ENCODE results near the gene ATRIP. TPM values are rescaled to one million over a fixed set of nuclear protein-coding genes. Genes with fewer than 3 reads are reported as not detected.
"Not testable (repeated sequence)": the region's sequence is repeated elsewhere in the genome, so short reads cannot be mapped to it uniquely, and the experiment has no call there.

ATRIP gene
- total RNA-seq, 2 donors from 2014 or later: 3.2 to 8.6 TPM

DNA sequence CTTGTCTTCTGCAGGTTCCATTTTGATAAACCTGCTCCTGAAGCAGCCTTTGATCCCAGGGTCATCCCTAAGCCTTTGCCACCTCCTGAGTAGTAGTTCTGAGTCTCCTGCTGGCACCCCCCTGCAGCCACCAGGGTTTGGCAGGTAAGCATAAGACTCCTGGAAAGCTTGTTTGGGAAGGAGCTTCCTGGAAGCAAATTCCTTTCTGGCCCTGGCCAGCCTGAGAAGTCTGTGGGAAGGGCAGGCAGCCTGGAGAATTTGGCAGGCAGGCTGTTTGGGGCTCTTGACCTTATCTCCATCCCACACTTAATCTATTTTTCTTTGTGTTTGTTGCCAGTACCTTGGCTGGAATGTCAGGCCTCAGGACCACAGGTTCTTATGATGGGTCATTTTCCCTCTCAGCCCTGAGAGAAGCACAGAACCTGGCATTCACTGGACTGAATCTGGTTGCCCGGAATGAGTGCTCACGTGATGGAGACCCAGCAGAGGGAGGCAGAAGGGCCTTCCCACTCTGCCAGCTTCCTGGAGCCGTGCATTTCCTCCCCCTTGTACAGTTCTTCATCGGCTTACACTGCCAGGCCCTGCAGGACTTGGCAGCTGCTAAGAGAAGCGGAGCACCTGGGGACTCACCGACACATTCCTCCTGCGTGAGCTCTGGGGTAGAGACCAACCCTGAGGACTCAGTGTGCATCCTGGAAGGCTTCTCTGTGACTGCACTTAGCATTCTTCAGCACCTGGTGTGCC is 13.4 kb downstream of the ATRIP start:
- Histone ChIP-seq H3K4me3 (no peak overlapping the region), H3K9ac (ENCODE audit: low read depth in 2 of 2, low read length in 2 of 2) (no peak overlapping the region), H3K4me1 (peaks cover 2% of the 10 kb centered on the region), H3K36me3 (peaks cover 5% of the 10 kb centered on the region), H3K9me3 (no peaks in the 10 kb centered on the region), H3K27ac (no peak overlapping the region), H3K27me3 (no peaks in the 10 kb centered on the region)
- intact Hi-C loops (cut with DNase I): loop anchor here (10.0 kb wide), 1 partner anchor 175 kb away; the partner anchor contains the start of gene SLC26A6
- DNase-seq: no peak
- TF ChIP-seq, protein P1, sequence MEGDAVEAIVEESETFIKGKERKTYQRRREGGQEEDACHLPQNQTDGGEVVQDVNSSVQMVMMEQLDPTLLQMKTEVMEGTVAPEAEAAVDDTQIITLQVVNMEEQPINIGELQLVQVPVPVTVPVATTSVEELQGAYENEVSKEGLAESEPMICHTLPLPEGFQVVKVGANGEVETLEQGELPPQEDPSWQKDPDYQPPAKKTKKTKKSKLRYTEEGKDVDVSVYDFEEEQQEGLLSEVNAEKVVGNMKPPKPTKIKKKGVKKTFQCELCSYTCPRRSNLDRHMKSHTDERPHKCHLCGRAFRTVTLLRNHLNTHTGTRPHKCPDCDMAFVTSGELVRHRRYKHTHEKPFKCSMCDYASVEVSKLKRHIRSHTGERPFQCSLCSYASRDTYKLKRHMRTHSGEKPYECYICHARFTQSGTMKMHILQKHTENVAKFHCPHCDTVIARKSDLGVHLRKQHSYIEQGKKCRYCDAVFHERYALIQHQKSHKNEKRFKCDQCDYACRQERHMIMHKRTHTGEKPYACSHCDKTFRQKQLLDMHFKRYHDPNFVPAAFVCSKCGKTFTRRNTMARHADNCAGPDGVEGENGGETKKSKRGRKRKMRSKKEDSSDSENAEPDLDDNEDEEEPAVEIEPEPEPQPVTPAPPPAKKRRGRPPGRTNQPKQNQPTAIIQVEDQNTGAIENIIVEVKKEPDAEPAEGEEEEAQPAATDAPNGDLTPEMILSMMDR (IDR thresholded peaks at IDR 0.05): no peak

DNA sequence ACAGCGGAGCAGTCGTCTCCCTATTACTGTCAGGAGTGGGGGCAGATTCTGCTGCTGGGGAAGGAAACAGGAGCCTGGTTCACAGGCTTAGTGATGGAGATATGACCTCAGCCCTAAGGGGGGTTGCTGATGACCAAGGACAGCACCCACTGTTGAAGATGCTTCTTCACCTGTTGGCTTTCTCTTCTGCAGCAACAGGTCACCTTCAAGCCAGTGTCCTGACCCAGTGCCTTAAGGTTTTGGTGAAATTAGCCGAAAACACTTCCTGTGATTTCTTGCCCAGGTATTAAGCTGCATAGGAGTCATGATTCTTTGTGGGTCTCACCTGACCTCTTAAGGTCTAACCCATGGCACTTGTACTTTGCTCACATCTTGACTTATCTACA is 14.0 kb downstream of the ATRIP start:
- H3K9ac ChIP-seq (ENCODE audit: low read depth in 2 of 2, low read length in 2 of 2): no peak overlapping the region
- peaks cover 5% of the 10 kb centered on the region for H3K36me3 ChIP-seq
- H3K4me3 ChIP-seq: no peak overlapping the region
- no peak for DNase-seq
- H3K9me3 ChIP-seq: no peaks in the 10 kb centered on the region
- no peaks in the 10 kb centered on the region for H3K27me3 ChIP-seq
- no peak overlapping the region for H3K27ac ChIP-seq
- intact Hi-C loops (cut with DNase I): loop anchor here (10.0 kb wide), 1 partner anchor 174 kb away; the partner anchor contains the start of gene SLC26A6
- TF ChIP-seq, protein P1 (IDR thresholded peaks at IDR 0.05): no peak
- peaks cover 7% of the 10 kb centered on the region for H3K4me1 ChIP-seq

DNA sequence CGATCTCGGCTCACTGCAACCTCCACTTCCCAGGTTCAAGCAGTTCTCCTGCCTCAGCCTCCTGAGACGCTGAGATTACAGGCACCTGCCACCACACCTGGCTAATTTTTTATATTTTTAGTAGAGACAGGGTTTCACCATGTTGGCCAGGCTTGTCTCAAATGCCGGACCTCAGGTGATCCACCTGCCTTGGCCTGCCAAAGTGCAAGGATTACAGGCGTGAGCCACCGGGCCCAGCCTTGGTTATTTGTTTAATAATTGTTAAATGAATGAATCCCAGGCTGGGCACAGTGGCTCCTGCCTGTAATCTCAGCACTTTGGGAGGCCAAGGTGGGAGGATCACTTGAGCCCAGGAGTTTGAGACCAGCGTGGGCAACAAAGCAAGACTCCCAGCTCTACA is 15.2 kb downstream of the ATRIP start:
- not testable (repeated sequence) for H3K4me1 ChIP-seq; DNase-seq; H3K27ac ChIP-seq; H3K9ac ChIP-seq (ENCODE audit: low read depth in 2 of 2, low read length in 2 of 2); H3K9me3 ChIP-seq; H3K27me3 ChIP-seq; H3K36me3 ChIP-seq; H3K4me3 ChIP-seq
- intact Hi-C loops (cut with DNase I): loop anchor here (10.0 kb wide), 1 partner anchor 173 kb away; the partner anchor contains the start of gene SLC26A6

DNA sequence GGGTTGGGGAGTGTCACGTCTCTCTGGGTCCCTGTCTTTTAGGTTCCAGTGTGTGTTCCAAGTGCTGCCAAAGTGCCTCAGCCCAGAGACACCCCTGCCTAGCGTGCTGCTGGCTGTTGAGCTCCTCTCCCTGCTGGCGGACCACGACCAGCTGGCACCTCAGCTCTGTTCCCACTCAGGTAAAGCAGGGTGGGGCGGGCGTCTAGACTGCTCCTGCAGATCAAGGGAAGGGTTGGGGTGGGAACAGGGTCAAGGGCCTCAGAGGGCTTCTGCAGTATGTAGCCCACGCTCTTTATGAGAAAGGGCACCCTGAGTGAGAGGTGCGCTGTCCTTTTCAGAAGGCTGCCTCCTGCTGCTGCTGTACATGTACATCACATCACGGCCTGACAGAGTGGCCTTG is 17.2 kb downstream of the ATRIP start:
- H3K27me3 ChIP-seq: no peaks in the 10 kb centered on the region
- TF ChIP-seq, protein P1 (IDR thresholded peaks at IDR 0.05): no peak
- H3K4me3 ChIP-seq: no peak overlapping the region
- no peak overlapping the region for H3K27ac ChIP-seq
- H3K4me1 ChIP-seq: peaks cover 20% of the 10 kb centered on the region
- intact Hi-C loops (cut with DNase I): loop anchor here (2.0 to 10.0 kb wide), 2 partner anchors 85 to 171 kb away; partner anchors contain the start of gene SLC26A6
- H3K36me3 ChIP-seq: peaks cover 5% of the 10 kb centered on the region
- no peaks in the 10 kb centered on the region for H3K9me3 ChIP-seq
- H3K9ac ChIP-seq (ENCODE audit: low read depth in 2 of 2, low read length in 2 of 2): no peak overlapping the region
- no peak for DNase-seq

DNA sequence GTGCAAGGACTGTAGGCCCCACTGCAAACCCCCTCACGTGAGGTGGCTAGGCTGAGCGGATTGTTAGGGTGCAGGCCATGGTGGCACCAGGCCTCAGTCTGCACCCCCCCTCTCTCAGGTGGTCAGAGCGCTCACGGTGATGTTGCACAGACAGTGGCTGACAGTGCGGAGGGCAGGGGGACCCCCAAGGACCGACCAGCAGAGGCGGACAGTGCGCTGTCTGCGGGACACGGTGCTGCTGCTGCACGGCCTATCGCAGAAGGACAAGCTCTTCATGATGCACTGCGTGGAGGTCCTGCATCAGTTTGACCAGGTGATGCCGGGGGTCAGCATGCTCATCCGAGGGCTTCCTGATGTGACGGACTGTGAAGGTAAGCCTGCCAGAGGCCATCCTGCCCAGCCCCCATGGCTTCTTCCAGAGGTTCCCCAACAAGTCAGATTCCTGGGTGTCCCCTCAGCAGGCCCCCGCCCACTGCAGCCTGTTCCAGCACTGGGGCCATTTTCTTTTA is 18.2 kb downstream of the ATRIP start:
- H3K4me1 ChIP-seq: peaks cover 24% of the 10 kb centered on the region

More for the DNA sequence above, 18.2 kb downstream of the ATRIP start:
- Histone ChIP-seq H3K27me3 (no peaks in the 10 kb centered on the region), H3K9me3 (no peaks in the 10 kb centered on the region), H3K9ac (ENCODE audit: low read depth in 2 of 2, low read length in 2 of 2) (peak overlapping the region; percentile 88 to 95), H3K27ac (peak overlapping the region; percentile 94), H3K36me3 (peaks cover under 1% of the 10 kb centered on the region), H3K4me3 (no peak overlapping the region)
- intact Hi-C loops (cut with DNase I): loop anchor here (2.0 to 10.0 kb wide), 3 partner anchors 38 to 170 kb away; partner anchors contain the start of genes SHISA5 and SLC26A6
- no peak for DNase-seq
- TF ChIP-seq, protein P1 (IDR thresholded peaks at IDR 0.05): no peak

Measured in colonic mucosa (tissue), 4 donors.